UCSD-AML1 (cell line): Measurements from ENCODE around the gene ITIH4.

Experiments used
- DNase-seq: peaks from one replicate; lab custom pipeline; 2025; ENCODE audit not compliant: unreplicated experiment; lab: John Stamatoyannopoulos, UW

The ITIH4 gene

GRCh38 chr3:52805270-52806039 lies 25.0 kb downstream of the ITIH4 start:
- no peak for DNase-seq

GRCh38 chr3:52801839-52802238 lies 28.6 kb downstream of the ITIH4 start:
- no peak for DNase-seq

GRCh38 chr3:52800079-52800478 lies 30.4 kb downstream of the ITIH4 start:
- no peak for DNase-seq

GRCh38 chr3:52798978-52799476 lies 31.4 kb downstream of the ITIH4 start:
- DNase-seq = peak; percentile 24

GRCh38 chr3:52798376-52798977 lies 32.0 kb downstream of the ITIH4 start:
- DNase-seq = no peak

- no peak for DNase-seq
These were observed 34.1 kb downstream of the ITIH4 start for GRCh38 chr3:52796411-52796810.

- no peak for DNase-seq
These were observed 35.1 kb downstream of the ITIH4 start for GRCh38 chr3:52795298-52795900.

- no peak for DNase-seq
These were observed 35.8 kb downstream of the ITIH4 start, which contains the start of gene ITIH3 for GRCh38 chr3:52794612-52795099. ITIH3 (plus strand) TSS chr3:52794796; CDS start chr3:52794804, 8 bp downstream.

GRCh38 chr3:52793702-52794611 lies 36.5 kb downstream of the ITIH4 start:
- DNase-seq = no peak

GRCh38 chr3:52792961-52793695 lies 37.3 kb downstream of the ITIH4 start:
- DNase-seq = no peak

- DNase-seq = no peak
These were observed 38.1 kb downstream of the ITIH4 start for GRCh38 chr3:52792413-52792812.

GRCh38 chr3:52791928-52792327 lies 38.5 kb downstream of the ITIH4 start:
- no peak for DNase-seq

GRCh38 chr3:52791366-52791765 lies 39.1 kb downstream of the ITIH4 start:
- DNase-seq = no peak

GRCh38 chr3:52790741-52791140 lies 39.7 kb downstream of the ITIH4 start:
- no peak for DNase-seq

GRCh38 chr3:52790337-52790736 lies 40.1 kb downstream of the ITIH4 start:
- DNase-seq = no peak

- no peak for DNase-seq
These were observed 40.8 kb downstream of the ITIH4 start for GRCh38 chr3:52789746-52790040.

- no peak for DNase-seq
These were observed 41.4 kb downstream of the ITIH4 start for GRCh38 chr3:52788890-52789745.

GRCh38 chr3:52787672-52788625 lies 42.5 kb downstream of the ITIH4 start:
- DNase-seq = no peak
